ENCODE data around the gene SHMT2. TPM values are rescaled to one million over a fixed set of nuclear protein-coding genes. Genes with fewer than 3 reads are reported as not detected.

The SHMT2 gene
- total and polyA plus RNA-seq, 2 of the 4 experiments (the other 2 are of a cell fraction), result 266 to 364 TPM

DNA sequence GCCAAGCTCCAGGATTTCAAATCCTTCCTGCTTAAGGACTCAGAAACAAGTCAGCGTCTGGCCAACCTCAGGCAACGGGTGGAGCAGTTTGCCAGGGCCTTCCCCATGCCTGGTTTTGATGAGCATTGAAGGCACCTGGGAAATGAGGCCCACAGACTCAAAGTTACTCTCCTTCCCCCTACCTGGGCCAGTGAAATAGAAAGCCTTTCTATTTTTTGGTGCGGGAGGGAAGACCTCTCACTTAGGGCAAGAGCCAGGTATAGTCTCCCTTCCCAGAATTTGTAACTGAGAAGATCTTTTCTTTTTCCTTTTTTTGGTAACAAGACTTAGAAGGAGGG lies 4.7 kb downstream of the SHMT2 start:
- in situ Hi-C loops (cut with MboI; ENCODE audit: low sequenced_read_pairs) (no loop called here), dilution Hi-C loops (cut with HindIII; ENCODE audit: low sequenced_read_pairs, unreplicated experiment) (no loop called here), intact Hi-C loops (cut with micrococcal nuclease) (no loop called here)
- CTCF ChIA-PET, result no interaction called here
- Histone ChIP-seq H3K23ac (ENCODE audit: low read depth, low read length) (no peak overlapping the region), H4K5ac (ENCODE audit: low read depth, low read length) (no peak overlapping the region), H3K9ac (ENCODE audit: low read depth, low read length) (no peak overlapping the region), H4K8ac (ENCODE audit: low read depth in 2 of 2, low read length in 2 of 2) (no peak overlapping the region), H2BK120ac (ENCODE audit: low read depth, low read length) (no peak overlapping the region), H3K56ac (ENCODE audit: extremely low read depth, insufficient read depth, low read length) (no peak overlapping the region), H2BK5ac (ENCODE audit: low read depth, low read length, poor library complexity, severe bottlenecking) (no peak overlapping the region), H2BK20ac (ENCODE audit: low read depth, low read length) (no peak overlapping the region), H2AK9ac (replicated peaks; ENCODE audit: low read depth, low read length, poor library complexity) (no peak overlapping the region), H2AK5ac (ENCODE audit: low read depth, low read length) (no peak overlapping the region), H3K18ac (ENCODE audit: low read depth, low read length) (no peak overlapping the region), H3K4ac (ENCODE audit: low read depth, low read length) (no peak overlapping the region), H3K27me3 (ENCODE audit: control insufficient read depth, insufficient read depth, low read length) (no peaks in the 10 kb centered on the region), H3K4me2 (ENCODE audit: low read depth, low read length) (no peak overlapping the region), H2AFZ (replicated peaks; ENCODE audit: low read length, poor library complexity) (no peak overlapping the region), H3K4me1 (ENCODE audit: control insufficient read depth, insufficient read depth, low read length) (peaks cover 11% of the 10 kb centered on the region), H3K9me3 (ENCODE audit: control insufficient read depth, insufficient read depth, low read length) (no peaks in the 10 kb centered on the region), H3K9me1 (ENCODE audit: insufficient read depth, low read length) (peaks cover 14% of the 10 kb centered on the region), H3K79me1 (ENCODE audit: low read depth in 1 of 2, low read length in 2 of 2) (peaks cover 29 to 48% of the 10 kb centered on the region in 2 experiments), H3K4me3 (ENCODE audit: insufficient read depth, low read depth, low read length) (no peak overlapping the region), H3K36me3 (ENCODE audit: control insufficient read depth, insufficient read depth, low read length) (peaks cover 45% of the 10 kb centered on the region), H4K91ac (ENCODE audit: insufficient read depth, low read depth, low read length) (no peak overlapping the region), H3K14ac (replicated peaks; ENCODE audit: low read depth, low read length) (no peak overlapping the region), H2BK15ac (ENCODE audit: low read depth, low read length) (no peak overlapping the region), H4K20me1 (ENCODE audit: insufficient read depth, low read length) (peaks cover 44% of the 10 kb centered on the region), H3K27ac (ENCODE audit: insufficient read depth, low read length) (no peak overlapping the region)
- POLR2A ChIA-PET (ENCODE audit: unreplicated experiment), result no interaction called here
- no peak for DNase-seq
- BruUV-seq (replicated peaks), result no TSS peak
- TF ChIP-seq CEBPB (IDR thresholded peaks at IDR 0.05; ENCODE audit: low read depth, low read length) (0 out of 2 replicates have a peak, but pooled peaks have one; percentile 37), CTCF (conservative IDR thresholded peaks at IDR 0.05; ENCODE audit: low read depth, low read length) (no peak)
- no peak for ATAC-seq (ENCODE audit: low read depth)
- no CpG with 5 or more reads among the region's 3 CpGs for WGBS, 2 experiments (ENCODE audit: extremely low coverage in 2 of 2, insufficient read length in 1 of 2)

All from IMR-90 (cell line).